Testis (tissue), 2 donors: Measurements from ENCODE around the gene IL5.

Experiments
- CTCF ChIP-seq, 3 experiments: fragments of 450-650 bp in 2 of 3; fragments of 200-600 bp in 1 of 3; sonication (generic) in 1 of 3; IDR thresholded peaks; one replicate each; pipeline ENCODE4 v1.5.1; 2016 to 2019; ENCODE audit warnings: antibody characterized with exemption in 3 of 3, mild to moderate bottlenecking in 2 of 3, moderate library complexity in 1 of 3
- POLR2A ChIP-seq: fragments of 450-650 bp; IDR thresholded peaks from one replicate; pipeline ENCODE4 v1.6.1; 2017; ENCODE audit warnings: antibody characterized with exemption, mild to moderate bottlenecking, moderate library complexity

- TF ChIP-seq CTCF (IDR thresholded peaks at IDR 0.05) (no peak), POLR2A (no peak)
These were observed 49.2 kb upstream of the IL5 start for GRCh38 chr5:132592521-132592920.
